SH-SY5Y (cell line): ENCODE results near the gene SYT7.

Experiments
- GATA2 ChIP-seq: IDR thresholded peaks from 2 replicates; pipeline ENCODE4 v1.6.1; 2011; ENCODE audit warnings: mild to moderate bottlenecking, low read depth, low read length
- GATA3 ChIP-seq: IDR thresholded peaks from 2 replicates; pipeline ENCODE4 v1.6.1; 2011; ENCODE audit warnings: low read depth, mild to moderate bottlenecking, low read length, moderate library complexity

GRCh38 chr11:61626580-61627380 lies 45.9 kb upstream of the SYT7 start:
- TF ChIP-seq GATA2 (no peak), GATA3 (no peak)
